ENCODE data around the gene S100A14. TPM values are rescaled to one million over a fixed set of nuclear protein-coding genes. Genes with fewer than 3 reads are reported as not detected.
"Not testable (repeated sequence)": the region's sequence is repeated elsewhere in the genome, so short reads cannot be mapped to it uniquely, and the experiment has no call there.

The S100A14 gene
- total RNA-seq, 1 experiment from 2014 or later = 0.63 TPM

- peaks cover 66 to 98% (median 92%) of the 10 kb centered on the region in 3 experiments for H3K36me3 Mint-ChIP-seq (ENCODE audit: insufficient read depth in 1 of 3, low read depth in 3 of 3)
- DNase-seq = no peak
- H4K8ac ChIP-seq (replicated peaks; ENCODE audit: insufficient read length, low read depth, low read length) = no peak overlapping the region
- peaks cover 4% of the 10 kb centered on the region for H3K79me1 ChIP-seq (ENCODE audit: insufficient read depth, low read depth, low read length, poor library complexity, severe bottlenecking)
- no peak overlapping the region for H3K23ac ChIP-seq (ENCODE audit: insufficient read length, low read depth, low read length)
- H2BK5ac ChIP-seq (ENCODE audit: insufficient read length, low read length) = no peak overlapping the region
- H4K20me1 ChIP-seq (ENCODE audit: control insufficient read depth, insufficient read depth, insufficient read length) = no peaks in the 10 kb centered on the region
- H3K4me1 ChIP-seq (ENCODE audit: insufficient read depth, low read length) = no peaks in the 10 kb centered on the region
- peaks cover 0 to under 1% of the 10 kb centered on the region in 2 experiments; a peak in 2 of 4 replicates for H3K4me1 Mint-ChIP-seq
- no peak overlapping the region for H3K27ac ChIP-seq (ENCODE audit: insufficient read length, low read depth, low read length)
- H2BK12ac ChIP-seq (ENCODE audit: insufficient read length, low read depth, low read length) = no peak overlapping the region
- H2BK120ac ChIP-seq (ENCODE audit: low read depth, low read length, poor library complexity, severe bottlenecking) = no peak overlapping the region
- no peak overlapping the region for H4K91ac ChIP-seq (ENCODE audit: insufficient read length, low read depth, low read length)
- no peak overlapping the region for H3K14ac ChIP-seq (ENCODE audit: insufficient read depth, low read length)
- no peaks in the 10 kb centered on the region for H3K9me3 Mint-ChIP-seq
- no CpG with 5 or more reads among the region's 6 CpGs for WGBS (ENCODE audit: extremely low coverage, insufficient read length, low lambda C conversion rate)
- no peak overlapping the region for H3K27ac Mint-ChIP-seq
- H2BK20ac ChIP-seq (ENCODE audit: low read depth, low read length, poor library complexity, severe bottlenecking) = no peak overlapping the region
- no peak overlapping the region for H4K5ac ChIP-seq (ENCODE audit: insufficient read length, low read depth, low read length)
- H2AFZ ChIP-seq (ENCODE audit: low read length) = no peak overlapping the region
- no peak overlapping the region for H3K9ac ChIP-seq (ENCODE audit: extremely low read depth, insufficient read length, low read length)
- H3K56ac ChIP-seq (ENCODE audit: insufficient read length, low read depth, low read length) = no peak overlapping the region
- no peaks in the 10 kb centered on the region for H3K27me3 ChIP-seq (ENCODE audit: insufficient read depth, low read length)
- H3K79me2 ChIP-seq (ENCODE audit: insufficient read depth, low read length) = no peaks in the 10 kb centered on the region
- no peak overlapping the region for H3K4me3 Mint-ChIP-seq
- H3K9me3 ChIP-seq (ENCODE audit: control insufficient read depth, low read depth, low read length) = no peaks in the 10 kb centered on the region
- H3T11ph ChIP-seq (ENCODE audit: low read length) = no peak overlapping the region
- H3K4ac ChIP-seq (ENCODE audit: low read depth, low read length) = no peak overlapping the region
- TF ChIP-seq, protein P1, sequence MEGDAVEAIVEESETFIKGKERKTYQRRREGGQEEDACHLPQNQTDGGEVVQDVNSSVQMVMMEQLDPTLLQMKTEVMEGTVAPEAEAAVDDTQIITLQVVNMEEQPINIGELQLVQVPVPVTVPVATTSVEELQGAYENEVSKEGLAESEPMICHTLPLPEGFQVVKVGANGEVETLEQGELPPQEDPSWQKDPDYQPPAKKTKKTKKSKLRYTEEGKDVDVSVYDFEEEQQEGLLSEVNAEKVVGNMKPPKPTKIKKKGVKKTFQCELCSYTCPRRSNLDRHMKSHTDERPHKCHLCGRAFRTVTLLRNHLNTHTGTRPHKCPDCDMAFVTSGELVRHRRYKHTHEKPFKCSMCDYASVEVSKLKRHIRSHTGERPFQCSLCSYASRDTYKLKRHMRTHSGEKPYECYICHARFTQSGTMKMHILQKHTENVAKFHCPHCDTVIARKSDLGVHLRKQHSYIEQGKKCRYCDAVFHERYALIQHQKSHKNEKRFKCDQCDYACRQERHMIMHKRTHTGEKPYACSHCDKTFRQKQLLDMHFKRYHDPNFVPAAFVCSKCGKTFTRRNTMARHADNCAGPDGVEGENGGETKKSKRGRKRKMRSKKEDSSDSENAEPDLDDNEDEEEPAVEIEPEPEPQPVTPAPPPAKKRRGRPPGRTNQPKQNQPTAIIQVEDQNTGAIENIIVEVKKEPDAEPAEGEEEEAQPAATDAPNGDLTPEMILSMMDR (conservative IDR thresholded peaks at IDR 0.05) = no peak
- no peaks in the 10 kb centered on the region for H3K27me3 Mint-ChIP-seq (ENCODE audit: low read depth)
- no peak overlapping the region for H3K18ac ChIP-seq (ENCODE audit: insufficient read length, low read depth, low read length)
- no peak overlapping the region for H3K4me2 ChIP-seq (ENCODE audit: insufficient read depth, insufficient read length, low read length)
- no peak overlapping the region for H2BK15ac ChIP-seq (ENCODE audit: low read depth, low read length)
- no peak overlapping the region for H2AK5ac ChIP-seq (ENCODE audit: insufficient read length, low read length)
- no peaks in the 10 kb centered on the region for H3K23me2 ChIP-seq (ENCODE audit: insufficient read length, low read depth, low read length, poor library complexity, severe bottlenecking)
Measured at GRCh38 chr1:153640861-153641260, 24.7 kb upstream of the S100A14 start.

DNA sequence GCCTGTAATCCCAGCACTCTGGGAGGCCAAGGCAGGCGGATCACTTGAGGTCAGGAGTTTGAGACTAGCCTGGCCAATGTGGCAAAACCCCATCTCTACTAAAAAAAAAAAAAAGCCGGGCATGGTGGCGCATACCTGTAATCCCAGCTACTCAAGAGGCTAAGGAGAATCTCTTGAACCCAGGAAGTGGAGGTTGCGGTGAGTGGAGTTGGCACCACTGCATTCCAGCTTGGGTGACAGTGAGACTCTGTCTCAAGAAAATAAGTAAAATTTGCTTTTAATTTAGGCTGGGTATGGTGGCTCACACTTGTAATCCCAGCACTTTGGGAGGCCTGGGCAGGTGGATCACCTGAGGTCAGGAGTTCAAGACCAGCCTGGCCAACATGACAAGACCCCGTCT is 24.1 kb upstream of the S100A14 start:
- H4K20me1 ChIP-seq (ENCODE audit: control insufficient read depth, insufficient read depth, insufficient read length); H3K4me1 Mint-ChIP-seq; H2BK120ac ChIP-seq (ENCODE audit: low read depth, low read length, poor library complexity, severe bottlenecking); H2BK12ac ChIP-seq (ENCODE audit: insufficient read length, low read depth, low read length); H2AK5ac ChIP-seq (ENCODE audit: insufficient read length, low read length); H3K9ac ChIP-seq (ENCODE audit: extremely low read depth, insufficient read length, low read length); H3K27me3 ChIP-seq (ENCODE audit: insufficient read depth, low read length); H3K23ac ChIP-seq (ENCODE audit: insufficient read length, low read depth, low read length); H3K4me2 ChIP-seq (ENCODE audit: insufficient read depth, insufficient read length, low read length); H3K4ac ChIP-seq (ENCODE audit: low read depth, low read length); H3K9me3 Mint-ChIP-seq; H2BK5ac ChIP-seq (ENCODE audit: insufficient read length, low read length); H3K23me2 ChIP-seq (ENCODE audit: insufficient read length, low read depth, low read length, poor library complexity, severe bottlenecking); H3K27ac ChIP-seq (ENCODE audit: insufficient read length, low read depth, low read length); H3K27me3 Mint-ChIP-seq (ENCODE audit: low read depth); H3K18ac ChIP-seq (ENCODE audit: insufficient read length, low read depth, low read length); H3K4me3 Mint-ChIP-seq; H4K5ac ChIP-seq (ENCODE audit: insufficient read length, low read depth, low read length); H3K79me1 ChIP-seq (ENCODE audit: insufficient read depth, low read depth, low read length, poor library complexity, severe bottlenecking); H3K56ac ChIP-seq (ENCODE audit: insufficient read length, low read depth, low read length); H3K27ac Mint-ChIP-seq; H3T11ph ChIP-seq (ENCODE audit: low read length); H4K8ac ChIP-seq (replicated peaks; ENCODE audit: insufficient read length, low read depth, low read length); H4K91ac ChIP-seq (ENCODE audit: insufficient read length, low read depth, low read length); H3K9me3 ChIP-seq (ENCODE audit: control insufficient read depth, low read depth, low read length); H3K79me2 ChIP-seq (ENCODE audit: insufficient read depth, low read length); H2AFZ ChIP-seq (ENCODE audit: low read length); H3K4me1 ChIP-seq (ENCODE audit: insufficient read depth, low read length); H3K14ac ChIP-seq (ENCODE audit: insufficient read depth, low read length); H2BK20ac ChIP-seq (ENCODE audit: low read depth, low read length, poor library complexity, severe bottlenecking); DNase-seq; H2BK15ac ChIP-seq (ENCODE audit: low read depth, low read length): not testable (repeated sequence)
- H3K36me3 Mint-ChIP-seq (ENCODE audit: insufficient read depth in 1 of 3, low read depth in 3 of 3) = peaks cover 62 to 95% (median 89%) of the 10 kb centered on the region in 3 experiments
- no CpG with 5 or more reads among the region's 5 CpGs for WGBS (ENCODE audit: extremely low coverage, insufficient read length, low lambda C conversion rate)
